Activated CD4-positive, alpha-beta T cell treated with anti-CD3 and anti-CD28 coated beads, Interleukin-2, amount 50 U/mL, for 1 hour (primary cell): ENCODE measurements around the gene UBXN2A.
"Not testable (repeated sequence)": the region's sequence is repeated elsewhere in the genome, so short reads cannot be mapped to it uniquely, and the experiment has no call there.

Experiments
- DNase-seq: peaks from one replicate; pipeline ENCODE4 v3.0.0-alpha.2; 2020

Gene UBXN2A

GRCh38 chr2:24014902-24015301, 74.6 kb downstream of the UBXN2A start:
- not testable (repeated sequence) for DNase-seq

- no peak for DNase-seq
These were observed 75.5 kb downstream of the UBXN2A start for GRCh38 chr2:24015562-24016375.

DNA sequence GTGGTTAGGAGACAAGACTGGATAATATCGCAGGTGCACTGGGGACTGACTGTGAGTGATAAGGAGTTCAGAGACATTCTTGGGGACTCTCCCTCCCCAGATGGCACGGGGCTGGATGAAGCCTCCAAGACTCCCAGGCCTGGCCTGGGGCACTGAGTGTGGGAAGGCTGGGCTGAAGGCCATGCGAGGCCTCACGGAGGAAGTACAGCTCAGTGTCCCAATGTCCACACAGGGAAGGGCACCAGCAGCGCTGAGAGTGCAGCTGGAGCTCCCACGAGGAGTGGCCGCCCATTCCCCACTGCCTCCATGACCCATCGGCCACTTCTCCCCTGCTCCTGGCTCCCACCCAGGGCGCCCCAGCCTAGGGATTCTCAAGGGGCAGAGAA, 76.1 kb downstream of the UBXN2A start:
- no peak for DNase-seq

DNA sequence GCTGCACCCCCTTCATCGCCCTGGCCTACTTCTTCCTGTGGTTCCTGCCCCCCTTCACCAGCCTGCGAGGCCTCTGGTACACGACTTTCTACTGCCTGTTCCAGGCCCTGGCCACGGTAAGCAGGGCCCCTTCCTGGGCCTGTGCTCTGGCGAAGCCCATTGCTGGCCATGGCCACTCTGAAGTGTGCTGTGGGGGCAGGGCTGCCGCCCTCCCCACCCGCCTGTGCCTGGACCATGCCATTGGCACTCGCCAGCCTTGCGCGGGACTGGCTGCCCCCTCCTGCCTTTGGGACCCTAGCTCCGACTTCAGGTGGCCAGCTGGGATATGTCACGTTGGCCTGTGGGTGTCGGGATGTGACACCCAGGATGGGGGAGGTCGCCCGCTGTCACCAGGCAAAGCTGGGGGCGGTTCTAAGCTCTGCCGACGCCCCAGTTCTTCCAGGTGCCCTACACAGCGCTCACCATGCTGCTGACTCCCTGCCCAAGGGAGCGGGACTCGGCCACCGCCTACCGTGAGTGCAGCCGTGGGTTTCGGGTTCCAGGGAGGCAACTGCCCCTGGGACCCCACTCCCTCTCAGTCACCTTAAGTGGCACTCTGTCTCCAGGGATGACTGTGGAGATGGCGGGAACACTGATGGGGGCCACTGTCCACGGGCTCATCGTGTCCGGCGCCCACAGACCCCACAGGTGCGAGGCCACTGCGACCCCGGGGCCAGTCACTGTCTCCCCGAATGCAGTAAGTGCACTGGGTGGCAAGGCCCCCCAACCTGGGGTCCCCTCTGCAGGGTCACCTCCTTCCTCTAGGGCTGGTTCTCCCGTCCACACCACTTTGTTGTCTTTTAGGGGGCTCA, 76.8 kb downstream of the UBXN2A start:
- DNase-seq = no peak

GRCh38 chr2:24017711-24018110, 77.4 kb downstream of the UBXN2A start:
- DNase-seq = no peak

- DNase-seq = no peak
These were observed 78.0 kb downstream of the UBXN2A start for GRCh38 chr2:24018241-24018640.

DNA sequence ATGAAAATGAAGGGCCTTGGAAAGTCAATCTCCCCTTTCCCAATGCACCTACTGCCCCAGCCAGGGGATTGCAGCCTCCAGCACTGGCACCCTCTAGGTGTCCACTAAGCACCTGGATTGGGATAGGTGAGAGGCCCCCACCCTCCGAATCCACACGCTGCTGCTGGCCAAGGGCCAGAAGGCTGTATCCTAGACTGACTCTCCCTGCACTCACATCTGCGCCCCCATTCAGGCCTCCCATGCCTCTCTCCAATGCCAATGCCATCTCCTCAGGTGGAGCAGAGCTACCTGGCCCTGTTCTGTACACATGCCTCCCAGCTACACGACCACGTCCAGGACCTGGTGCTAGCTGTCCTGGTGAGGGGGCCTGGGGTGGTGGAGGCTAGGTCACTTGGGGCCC, 79.5 kb downstream of the UBXN2A start:
- no peak for DNase-seq

DNA sequence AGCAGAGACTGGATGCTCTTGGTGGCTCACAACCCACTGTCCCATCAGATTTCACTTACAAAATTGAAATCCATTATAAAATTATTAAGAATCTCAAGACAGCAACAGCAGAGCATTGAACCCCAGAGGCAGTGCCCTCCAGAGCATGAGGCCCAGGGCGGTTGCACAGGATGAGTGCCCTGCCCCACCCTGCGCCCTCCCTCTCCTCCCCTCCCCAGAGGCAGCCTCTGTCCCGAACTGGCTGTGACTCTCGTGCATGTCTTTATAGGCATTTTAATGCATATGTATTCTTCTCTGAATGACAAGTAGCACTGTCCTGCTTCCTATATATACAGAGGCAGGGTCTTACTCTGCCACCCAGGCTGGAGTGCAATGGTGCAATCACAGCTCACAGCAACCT, 80.0 kb downstream of the UBXN2A start:
- DNase-seq = no peak

DNA sequence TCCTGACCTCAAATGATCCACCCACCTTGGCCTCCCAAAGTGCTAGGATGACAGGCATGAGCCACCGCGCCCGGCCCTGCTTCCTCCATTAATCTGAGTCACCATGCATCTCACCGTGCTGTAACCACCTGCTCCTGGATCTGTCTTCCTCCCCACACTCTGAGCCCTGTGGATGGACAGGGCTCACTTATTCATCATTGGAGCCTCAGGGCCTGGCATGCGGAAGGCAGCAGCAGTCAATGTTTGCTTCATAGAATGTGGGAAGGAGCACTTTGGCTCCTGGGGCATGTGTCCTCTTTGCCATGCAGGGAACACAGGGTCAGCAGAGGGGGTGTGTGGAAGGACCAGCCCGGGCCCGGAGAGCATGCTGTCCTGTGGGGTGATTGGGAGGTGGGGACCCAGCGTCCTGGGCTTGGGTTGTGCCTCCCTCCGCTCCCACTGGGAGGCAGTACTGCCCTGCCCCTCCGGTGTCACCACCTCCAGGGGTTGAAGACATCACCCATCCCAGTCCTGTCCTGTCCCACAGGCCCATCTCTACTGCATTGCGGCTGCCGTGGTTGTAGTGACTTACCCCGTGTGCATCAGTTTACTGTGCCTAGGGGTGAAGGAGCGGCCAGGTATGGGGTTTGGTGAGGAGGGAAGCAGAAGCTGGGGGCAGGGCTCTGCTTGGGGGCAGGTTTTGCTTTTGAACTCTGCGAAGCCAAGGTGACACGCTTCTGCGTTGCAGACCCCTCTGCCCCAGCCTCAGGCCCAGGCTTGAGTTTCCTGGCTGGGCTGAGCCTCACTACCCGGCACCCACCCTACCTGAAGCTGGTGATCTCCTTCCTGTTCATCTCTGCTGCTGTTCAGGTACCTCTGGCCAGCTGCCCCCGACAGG, 81.1 kb downstream of the UBXN2A start:
- peak; percentile 11 for DNase-seq

GRCh38 chr2:24022324-24022974, 82.2 kb downstream of the UBXN2A start:
- DNase-seq = no peak

GRCh38 chr2:24022975-24023575, 82.8 kb downstream of the UBXN2A start:
- no peak for DNase-seq

- no peak for DNase-seq
These were observed 83.8 kb downstream of the UBXN2A start for GRCh38 chr2:24024018-24024417.

DNA sequence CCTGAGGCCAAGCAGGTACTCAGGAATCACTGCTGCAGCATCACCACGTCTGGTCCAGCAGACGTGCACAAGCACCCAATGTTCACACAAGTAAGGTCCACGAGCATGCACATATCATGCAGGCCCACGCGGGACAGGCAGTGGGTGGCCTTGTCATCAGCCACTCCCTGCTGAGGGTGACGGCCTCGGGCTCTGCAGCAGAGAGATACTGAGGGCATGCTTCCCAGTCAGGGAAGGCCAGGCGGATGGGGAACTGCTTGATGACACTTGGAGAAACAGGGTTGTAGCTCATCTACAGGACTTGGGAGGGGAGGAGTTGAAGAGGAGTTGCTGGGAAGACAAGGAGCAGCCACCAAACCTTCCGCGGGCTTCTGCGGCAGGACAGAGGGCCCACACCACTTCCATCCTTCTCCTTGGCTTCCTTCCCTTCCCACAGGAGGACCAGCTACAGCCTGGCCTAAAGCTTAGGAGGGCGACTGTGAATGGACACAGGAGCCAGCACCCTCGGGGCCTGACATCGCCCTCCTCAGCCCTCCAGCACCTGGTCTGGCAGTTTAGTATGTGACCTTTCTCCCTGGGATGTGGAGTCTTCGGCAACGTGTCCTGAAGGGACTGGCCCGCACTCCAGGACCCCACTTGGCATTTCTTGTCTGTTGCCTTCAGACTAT, 84.9 kb downstream of the UBXN2A start:
- no peak for DNase-seq

DNA sequence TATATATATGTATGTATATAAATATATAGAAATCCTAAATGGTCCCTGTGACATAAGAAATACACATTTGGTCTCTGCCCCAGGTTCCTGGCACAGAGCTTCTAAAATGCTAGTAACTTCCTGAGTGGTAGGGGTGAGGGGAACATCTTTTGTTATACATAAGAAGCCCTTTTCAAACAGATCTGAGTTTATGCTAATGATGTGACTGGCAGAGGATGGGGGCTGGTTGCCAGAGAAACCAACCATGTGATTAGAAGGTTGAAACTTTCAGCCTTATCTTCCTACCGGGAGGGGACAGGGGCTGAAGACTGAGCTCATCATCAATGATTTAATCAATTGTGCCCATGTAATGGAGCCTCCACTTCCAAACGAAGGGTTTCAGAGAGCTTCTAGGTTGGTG, 86.0 kb downstream of the UBXN2A start:
- no peak for DNase-seq

DNA sequence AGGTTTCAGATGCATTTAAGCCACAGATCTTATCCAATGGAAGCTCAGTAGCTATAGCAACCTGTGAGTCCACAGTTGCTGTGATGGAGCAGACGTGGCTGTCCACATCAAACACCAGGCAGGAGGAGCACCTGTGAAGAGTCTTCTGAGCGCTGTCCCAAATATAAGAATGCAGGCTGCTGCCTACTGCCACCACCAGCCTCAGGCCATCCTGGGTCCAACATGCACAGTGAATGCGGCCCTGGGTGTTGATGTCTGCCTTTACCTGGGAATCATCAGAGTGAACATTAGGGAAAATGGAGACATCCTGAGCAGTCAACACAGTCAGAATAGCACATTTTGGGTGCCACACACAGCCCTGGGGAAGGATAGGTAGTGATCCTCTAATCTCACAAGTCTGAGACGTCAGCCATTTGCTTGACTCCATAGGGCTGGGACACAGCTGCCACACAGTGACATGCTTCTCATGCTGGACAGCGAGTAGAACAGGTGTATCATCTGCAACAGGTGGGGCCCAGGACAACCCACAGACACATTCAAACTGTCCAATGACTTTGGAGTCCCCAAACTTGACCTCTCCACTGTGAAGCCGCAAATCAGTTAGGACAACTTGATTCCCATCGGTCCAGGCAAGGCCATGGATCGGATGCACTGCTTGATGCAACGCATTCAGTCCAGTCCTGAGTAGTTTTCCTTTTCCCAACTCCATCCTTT, 98.7 kb downstream of the UBXN2A start:
- no peak for DNase-seq

DNA sequence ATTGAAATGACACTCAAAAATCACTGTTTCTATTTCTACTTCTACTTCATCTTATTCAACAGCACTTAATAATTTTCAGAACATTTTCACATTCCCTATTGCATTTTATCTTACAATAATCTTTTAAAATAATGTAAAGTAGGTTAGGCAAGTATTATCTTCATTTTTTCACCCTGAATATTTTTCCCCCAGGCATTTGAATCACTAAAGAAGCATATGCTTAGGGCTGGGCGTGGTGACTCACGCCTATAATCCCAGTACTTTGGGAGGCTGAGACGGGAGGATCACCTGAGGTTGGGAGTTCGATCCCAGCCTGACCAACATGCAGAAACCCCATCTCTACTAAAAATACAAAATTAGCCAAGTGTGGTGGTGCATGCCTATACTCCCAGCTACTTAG, 100.2 kb downstream of the UBXN2A start:
- no peak for DNase-seq

DNA sequence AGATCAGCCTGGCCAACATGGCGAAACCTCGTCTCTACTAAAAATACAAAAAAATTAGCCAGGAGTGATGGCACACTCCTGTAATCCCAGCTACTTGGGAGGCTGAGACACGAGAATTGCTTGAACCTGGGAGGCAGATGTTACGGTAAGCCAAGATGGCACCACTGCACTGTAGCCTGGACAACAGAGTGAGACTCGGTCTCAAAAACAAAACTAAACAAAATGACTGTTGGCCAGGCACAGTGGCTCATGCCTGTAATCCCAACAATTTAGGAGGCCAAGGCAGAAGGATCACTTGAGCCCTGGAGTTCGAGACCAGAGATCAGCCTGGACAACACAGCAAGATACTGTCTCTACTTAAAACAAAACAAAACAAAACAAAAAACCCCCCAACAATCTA, 102.9 kb downstream of the UBXN2A start:
- not testable (repeated sequence) for DNase-seq

GRCh38 chr2:24045511-24046508, 105.5 kb downstream of the UBXN2A start:
- DNase-seq = no peak

GRCh38 chr2:24046599-24046929, 106.3 kb downstream of the UBXN2A start:
- DNase-seq = no peak
